Spleen (tissue), 11 donors: ENCODE results near the gene POLL. TPM values are rescaled to one million over a fixed set of nuclear protein-coding genes. Genes with fewer than 3 reads are reported as not detected.
"Not testable (repeated sequence)": the region's sequence is repeated elsewhere in the genome, so short reads cannot be mapped to it uniquely, and the experiment has no call there.

Source experiments
- DNase-seq: peaks from one replicate; pipeline ENCODE4 v3.0.0-alpha.2; 2020
- H3K27ac ChIP-seq, 8 donors: fragments of 200-600 bp; sonication (generic) in 7 of 8; 1 replicate in 4 of 8; 2 replicates in 4 of 8; pipeline versions ENCODE4 v1.5.0 to v1.8.0; 2016 to 2021; ENCODE audit warnings: inconsistent platforms in 4 of 8, mild to moderate bottlenecking in 4 of 8, moderate library complexity in 1 of 8
- H3K27me3 ChIP-seq, 7 donors: fragments of 200-600 bp; sonication (generic) in 6 of 7; replicated peaks in 1 of 7; 1 replicate in 4 of 7; 2 replicates in 3 of 7; pipeline versions ENCODE4 v1.5.0 to v1.8.0; 2016 to 2021; ENCODE audit warnings: inconsistent platforms in 3 of 7, mild to moderate bottlenecking in 1 of 7
- H3K36me3 ChIP-seq, 6 donors: fragments of 200-600 bp; sonication (generic) in 5 of 6; 1 replicate in 4 of 6; 2 replicates in 2 of 6; pipeline versions ENCODE4 v1.5.0 to v1.8.0; 2016 to 2021; ENCODE audit warnings: inconsistent platforms in 2 of 6
- H3K4me1 ChIP-seq, 6 donors: fragments of 200-600 bp; sonication (generic) in 5 of 6; 1 replicate in 3 of 6; 2 replicates in 3 of 6; pipeline versions ENCODE4 v1.5.0 to v1.8.0; 2016 to 2021; ENCODE audit warnings: inconsistent platforms in 3 of 6
- H3K4me3 ChIP-seq, 8 donors: fragments of 200-600 bp; sonication (generic) in 7 of 8; 1 replicate in 4 of 8; 2 replicates in 4 of 8; pipeline versions ENCODE4 v1.5.0 to v1.8.0; 2016 to 2021; ENCODE audit warnings: inconsistent platforms in 4 of 8, mild to moderate bottlenecking in 4 of 8, moderate library complexity in 2 of 8
- H3K9me3 ChIP-seq, 8 donors: fragments of 200-600 bp; sonication (generic) in 7 of 8; 1 replicate in 4 of 8; 2 replicates in 4 of 8; pipeline versions ENCODE4 v1.5.0 to v1.8.0; 2016 to 2021; ENCODE audit warnings: inconsistent platforms in 4 of 8
- CTCF ChIP-seq, 11 experiments: fragments of 200-600 bp in 7 of 11; fragments of 450-650 bp in 4 of 11; sonication (generic) in 4 of 11; IDR thresholded peaks in 8 of 11; conservative IDR thresholded peaks in 3 of 11; 1 replicate in 7 of 11; 2 replicates in 4 of 11; pipeline versions ENCODE4 v1.4.0 to v1.8.0; 2016 to 2021; ENCODE audit warnings: antibody characterized with exemption in 11 of 11, inconsistent platforms in 4 of 11, mild to moderate bottlenecking in 1 of 11
- POLR2A ChIP-seq, 3 donors: fragments of 450-650 bp; IDR thresholded peaks; one replicate each; pipeline ENCODE4 v1.5.1; 2017; ENCODE audit warnings: antibody characterized with exemption in 3 of 3, mild to moderate bottlenecking in 1 of 3
- POLR2AphosphoS5 ChIP-seq, 3 donors: sonication (generic); formaldehyde crosslinking; IDR thresholded peaks; one replicate each; pipeline ENCODE4 v1.5.1; 2017; ENCODE audit warnings: antibody characterized with exemption in 3 of 3
- WGBS, 5 donors: extraction: QIAGEN DNeasy Blood & Tissue Kit in 3 of 5; methylation state at CpG; one replicate each; pipeline versions ENCODE4 v1.1.5 to v1.1.7; 2013 to 2018; 5-methylcytosine and 5-hydroxymethylcytosine counted together
- intact Hi-C: fragments of 100-400 bp; cut with DNase I; formaldehyde crosslinking; loops from one replicate; pipeline ENCODE4 v1.15.0; 2023; ENCODE audit warnings: low total_unique reads
- polyA plus RNA-seq, 3 donors: library from polyadenylated mRNA; stranded (reverse); fragments of 200-250 nt; gene quantifications; one replicate each; pipeline ENCODE4 v1.2.1, GENCODE V29; 2013
- total RNA-seq, 7 donors: library from RNA; depleted of rRNA in 3 of 7; stranded (reverse); fragments of >200 nt in 3 of 7; fragmentation: NEBNext Ultra II Directional in 4 of 7; extraction: Animal tissue kit (Norgen Biotek cat#: 25700) in 4 of 7; gene quantifications; one replicate each; pipeline versions ENCODE4 v1.1.0 to v1.2.1, GENCODE V29; 2016 to 2021
- donor health status: healthy with polysubstance abuse.
- donor health status: DM: no; HTN: no; CAD: no; lungs with moderate emphysema.
- donor health status: DM: no; HTN: no; CAD: no.
- donor health status: Bipolar disorder and iron deficiency.
- donor health status: healthy.
- donor health status: DM: no; HTN: no; CAD: no.
- donor health status: DM: yes; HTN: yes; CAD: no.

Gene POLL
- total and polyA plus RNA-seq, 10 donors, result 22.3 to 40.3 (median 29.1) TPM

- intact Hi-C loops, result no loop called here
Measured at GRCh38 chr10:101595591-101596433, 7.8 kb upstream of the POLL start.

GRCh38 chr10:101593331-101593730 is 5.3 kb upstream of the POLL start:
- H3K9me3 ChIP-seq, H3K27me3 ChIP-seq, H3K4me3 ChIP-seq, intact Hi-C loops, H3K27ac ChIP-seq, H3K36me3 ChIP-seq: not testable (repeated sequence)
- WGBS, 5 donors, result 57 to 88% (median 82%) methylated on average over 2 of the region's 2 CpGs
- peaks cover 4 to 16% (median 9%) of the 10 kb centered on the region in 6 donors for H3K4me1 ChIP-seq
- DNase-seq, result peak; percentile 3

More at GRCh38 chr10:101595591-101596433, 7.8 kb upstream of the POLL start:
- Histone ChIP-seq H3K9me3 (no peaks in the 10 kb centered on the region), H3K4me3 (no peak overlapping the region), H3K4me1 (peaks cover 0 to 7% (median 0%) of the 10 kb centered on the region in 6 donors), H3K36me3 (no peaks in the 10 kb centered on the region), H3K27me3 (no peaks in the 10 kb centered on the region), H3K27ac (no peak overlapping the region)
- 90 to 96% (median 93%) methylated on average over 13 of the region's 13 CpGs for WGBS, 5 donors
- peak; percentile 15 for DNase-seq
- TF ChIP-seq CTCF (IDR thresholded peaks at IDR 0.05 in 8 of 11, conservative IDR thresholded peaks at IDR 0.05 in 3 of 11) (no peak), POLR2A (IDR thresholded peaks at IDR 0.05) (no peak), POLR2AphosphoS5 (IDR thresholded peaks at IDR 0.05) (no peak)

- no peak for TF ChIP-seq CTCF (IDR thresholded peaks at IDR 0.05 in 8 of 11, conservative IDR thresholded peaks at IDR 0.05 in 3 of 11)
- no peak for TF ChIP-seq POLR2A (IDR thresholded peaks at IDR 0.05)
- no peak for TF ChIP-seq POLR2AphosphoS5 (IDR thresholded peaks at IDR 0.05)
- peak overlapping the region in 7 of 8 donors; percentile 72 to 98 (median 96) for H3K4me3 ChIP-seq
- intact Hi-C loops, result no loop called here
Measured at GRCh38 chr10:101588879-101589278, 822 bp upstream of the POLL start.

GRCh38 chr10:101585841-101586240 is 2.2 kb downstream of the POLL start:
- no peaks in the 10 kb centered on the region for H3K9me3 ChIP-seq
- no peak for TF ChIP-seq POLR2A (IDR thresholded peaks at IDR 0.05)

More at GRCh38 chr10:101588879-101589278, 822 bp upstream of the POLL start:
- H3K4me1 ChIP-seq, result peaks cover 10 to 40% (median 23%) of the 10 kb centered on the region in 6 donors
- WGBS, 5 donors, result 74 to 88% (median 85%) methylated on average over 5 of the region's 5 CpGs
- H3K36me3 ChIP-seq, result peaks cover 0 to 21% (median 9%) of the 10 kb centered on the region in 6 donors
- peak; percentile 47 for DNase-seq
- H3K27me3 ChIP-seq, result no peaks in the 10 kb centered on the region
- H3K27ac ChIP-seq, result no peak overlapping the region
- no peaks in the 10 kb centered on the region for H3K9me3 ChIP-seq

More at GRCh38 chr10:101585841-101586240, 2.2 kb downstream of the POLL start:
- H3K36me3 ChIP-seq, result peaks cover 0 to 51% (median 22%) of the 10 kb centered on the region in 6 donors
- DNase-seq, result peak; percentile 63
- no peak overlapping the region for H3K4me3 ChIP-seq
- H3K4me1 ChIP-seq, result peaks cover 10 to 35% (median 23%) of the 10 kb centered on the region in 6 donors
- 90 to 97% (median 95%) methylated on average over 9 of the region's 9 CpGs for WGBS, 5 donors
- no peaks in the 10 kb centered on the region for H3K27me3 ChIP-seq
- intact Hi-C loops, result no loop called here
- H3K27ac ChIP-seq, result no peak overlapping the region
